Omental fat pad (tissue), 4 donors: Measurements from ENCODE around the gene ZKSCAN8. TPM values are rescaled to one million over a fixed set of nuclear protein-coding genes. Genes with fewer than 3 reads are reported as not detected.

ENCODE experiments used
- ATAC-seq: fragments of 150-250 bp; one replicate; pipeline ENCODE4 v1.9.1; 2016; ENCODE audit warnings: mild to moderate bottlenecking, moderate library complexity; ENCODE audit not compliant: low FRiP score
- DNase-seq: peaks from one replicate; pipeline ENCODE4 v3.0.0-alpha.2; 2019; ENCODE audit warnings: low spot score
- total RNA-seq, 4 donors: library from RNA; depleted of rRNA; stranded (reverse); fragments of >200 nt; gene quantifications; one replicate each; pipeline ENCODE4 v1.1.0, GENCODE V29; 2016
- TF ChIP-seq, protein P1 (sequence below), 3 donors: fragments of 450-650 bp; IDR thresholded peaks; one replicate each; pipeline ENCODE4 v1.5.1; 2016 to 2017; ENCODE audit warnings: antibody characterized with exemption in 3 of 3, mild to moderate bottlenecking in 3 of 3, moderate library complexity in 2 of 3

The ZKSCAN8 gene
- total RNA-seq, 4 donors from 2014 or later, result 16.0 to 27.7 (median 17.2) TPM

GRCh38 chr6:28158318-28158717 is 16.6 kb downstream of the ZKSCAN8 start:
- TF ChIP-seq, protein P1, sequence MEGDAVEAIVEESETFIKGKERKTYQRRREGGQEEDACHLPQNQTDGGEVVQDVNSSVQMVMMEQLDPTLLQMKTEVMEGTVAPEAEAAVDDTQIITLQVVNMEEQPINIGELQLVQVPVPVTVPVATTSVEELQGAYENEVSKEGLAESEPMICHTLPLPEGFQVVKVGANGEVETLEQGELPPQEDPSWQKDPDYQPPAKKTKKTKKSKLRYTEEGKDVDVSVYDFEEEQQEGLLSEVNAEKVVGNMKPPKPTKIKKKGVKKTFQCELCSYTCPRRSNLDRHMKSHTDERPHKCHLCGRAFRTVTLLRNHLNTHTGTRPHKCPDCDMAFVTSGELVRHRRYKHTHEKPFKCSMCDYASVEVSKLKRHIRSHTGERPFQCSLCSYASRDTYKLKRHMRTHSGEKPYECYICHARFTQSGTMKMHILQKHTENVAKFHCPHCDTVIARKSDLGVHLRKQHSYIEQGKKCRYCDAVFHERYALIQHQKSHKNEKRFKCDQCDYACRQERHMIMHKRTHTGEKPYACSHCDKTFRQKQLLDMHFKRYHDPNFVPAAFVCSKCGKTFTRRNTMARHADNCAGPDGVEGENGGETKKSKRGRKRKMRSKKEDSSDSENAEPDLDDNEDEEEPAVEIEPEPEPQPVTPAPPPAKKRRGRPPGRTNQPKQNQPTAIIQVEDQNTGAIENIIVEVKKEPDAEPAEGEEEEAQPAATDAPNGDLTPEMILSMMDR (IDR thresholded peaks at IDR 0.05), result no peak
- no peak for ATAC-seq
- no peak for DNase-seq

GRCh38 chr6:28159029-28159607 is 17.4 kb downstream of the ZKSCAN8 start:
- DNase-seq (no peak), ATAC-seq (no peak)
- TF ChIP-seq, protein P1 (IDR thresholded peaks at IDR 0.05), result no peak

DNA sequence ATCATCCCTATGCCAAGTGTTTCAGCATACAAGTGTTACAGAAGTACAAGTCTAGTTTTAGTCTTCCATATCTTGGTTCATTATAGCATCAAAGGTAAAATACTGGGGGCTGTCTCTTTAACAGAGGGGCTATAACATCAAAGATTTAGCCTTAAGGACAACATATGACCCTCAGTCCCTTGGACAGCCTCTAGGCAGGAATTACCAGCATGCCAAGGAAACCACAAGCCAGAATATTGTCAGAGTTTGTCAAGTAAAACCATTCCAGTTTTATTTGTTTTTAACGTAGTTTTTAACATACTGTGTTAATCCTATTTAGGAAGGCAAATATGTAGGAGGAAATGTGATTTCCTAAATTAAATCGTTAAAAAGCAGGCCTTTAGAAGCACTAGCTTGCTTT is 18.6 kb downstream of the ZKSCAN8 start:
- TF ChIP-seq, protein P1 (IDR thresholded peaks at IDR 0.05), result no peak
- ATAC-seq (no peak), DNase-seq (no peak)

- DNase-seq (peak; percentile 37), ATAC-seq (peak; percentile 66)
- TF ChIP-seq, protein P1 (IDR thresholded peaks at IDR 0.05), result no peak
Observed at GRCh38 chr6:28161410-28162079, 19.9 kb downstream of the ZKSCAN8 start.

- TF ChIP-seq, protein P1 (IDR thresholded peaks at IDR 0.05), result no peak
- DNase-seq (no peak), ATAC-seq (no peak)
Observed at GRCh38 chr6:28165563-28165962, 23.9 kb downstream of the ZKSCAN8 start.

- TF ChIP-seq, protein P1 (IDR thresholded peaks at IDR 0.05), result no peak
- DNase-seq (no peak), ATAC-seq (no peak)
Observed at GRCh38 chr6:28167068-28167467, 25.4 kb downstream of the ZKSCAN8 start.

DNA sequence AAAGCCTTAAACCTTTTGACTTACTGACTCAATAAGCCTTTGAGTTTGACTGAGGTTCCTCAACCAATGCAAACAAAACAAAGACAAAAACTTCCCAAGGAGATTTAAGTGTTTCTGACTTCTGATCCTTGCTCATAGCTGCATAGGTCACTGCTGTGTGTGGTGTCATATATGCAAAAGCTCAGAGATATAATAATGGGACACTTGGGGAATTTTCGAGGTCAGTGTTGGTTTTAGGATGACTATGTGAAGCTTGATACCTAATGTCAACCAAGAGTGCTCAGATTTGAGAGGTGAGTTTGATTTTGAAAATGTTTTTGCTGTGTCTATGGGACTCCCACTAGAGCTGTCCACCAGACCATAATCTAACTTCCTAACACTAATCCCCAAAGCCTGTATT is 26.2 kb downstream of the ZKSCAN8 start:
- ATAC-seq (no peak), DNase-seq (no peak)
- TF ChIP-seq, protein P1 (IDR thresholded peaks at IDR 0.05), result no peak
